Effector memory CD8-positive, alpha-beta T cell (primary cell): Measurements from ENCODE around the gene HCFC2.

Source experiments
- ATAC-seq: fragments of 150-1000 bp; cut with Tn5 transposase; replicated peaks from 2 replicates; pipeline ENCODE4 v1.10.0; 2021; ENCODE audit warnings: mild to moderate bottlenecking, moderate library complexity
- DNase-seq, 3 experiments: peaks; one replicate each; pipeline ENCODE4 v3.0.0; 2021
- H3K27ac Mint-ChIP-seq, 2 donors: one replicate each; pipeline ENCODE4 v1.8.0; 2022; ENCODE audit warnings: mild to moderate bottlenecking in 2 of 2, mixed read lengths in 2 of 2, moderate library complexity in 2 of 2
- H3K27me3 Mint-ChIP-seq, 2 donors: one replicate each; pipeline ENCODE4 v1.8.0; 2022; ENCODE audit warnings: mixed read lengths in 2 of 2
- H3K36me3 Mint-ChIP-seq: one replicate; pipeline ENCODE4 v1.8.0; 2022; ENCODE audit warnings: mild to moderate bottlenecking, moderate library complexity, mixed read lengths; ENCODE audit not compliant: insufficient read depth
- H3K4me1 Mint-ChIP-seq, 2 donors: one replicate each; pipeline ENCODE4 v1.8.0; 2022; ENCODE audit warnings: low read depth in 2 of 2, mixed read lengths in 2 of 2
- H3K4me3 Mint-ChIP-seq, 2 donors: one replicate each; pipeline ENCODE4 v1.8.0; 2022; ENCODE audit warnings: mild to moderate bottlenecking in 2 of 2, mixed read lengths in 2 of 2, moderate library complexity in 2 of 2
- H3K9me3 Mint-ChIP-seq, 2 donors: one replicate each; pipeline ENCODE4 v1.8.0; 2022; ENCODE audit warnings: mixed read lengths in 2 of 2

The HCFC2 gene

DNA sequence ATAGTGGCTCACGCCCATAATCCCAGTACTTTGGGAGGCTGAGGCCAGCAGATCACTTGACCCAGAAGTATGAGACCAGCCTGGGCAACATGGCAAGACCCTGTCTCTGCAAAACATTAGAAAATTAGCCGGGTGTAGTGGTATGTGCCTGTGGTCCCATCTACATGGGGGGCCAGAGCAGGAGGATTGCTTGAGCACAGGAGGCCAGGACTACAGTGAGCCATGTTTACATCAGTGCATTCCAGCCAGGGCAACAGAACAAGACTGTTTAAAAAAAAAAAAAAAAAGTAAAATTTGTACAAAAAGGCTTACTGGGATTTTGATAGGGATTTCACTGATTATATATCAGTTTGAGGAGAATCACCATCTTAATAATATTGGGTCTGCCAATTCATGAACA is 7.8 kb downstream of the HCFC2 start:
- H3K27ac Mint-ChIP-seq = no peak overlapping the region
- ATAC-seq = no peak
- no peak for DNase-seq
- H3K27me3 Mint-ChIP-seq = no peaks in the 10 kb centered on the region
- H3K4me3 Mint-ChIP-seq = no peak overlapping the region
- no peaks in the 10 kb centered on the region for H3K9me3 Mint-ChIP-seq
- H3K4me1 Mint-ChIP-seq = peaks cover 15 to 18% of the 10 kb centered on the region in 2 donors
- H3K36me3 Mint-ChIP-seq = peaks cover 58% of the 10 kb centered on the region

DNA sequence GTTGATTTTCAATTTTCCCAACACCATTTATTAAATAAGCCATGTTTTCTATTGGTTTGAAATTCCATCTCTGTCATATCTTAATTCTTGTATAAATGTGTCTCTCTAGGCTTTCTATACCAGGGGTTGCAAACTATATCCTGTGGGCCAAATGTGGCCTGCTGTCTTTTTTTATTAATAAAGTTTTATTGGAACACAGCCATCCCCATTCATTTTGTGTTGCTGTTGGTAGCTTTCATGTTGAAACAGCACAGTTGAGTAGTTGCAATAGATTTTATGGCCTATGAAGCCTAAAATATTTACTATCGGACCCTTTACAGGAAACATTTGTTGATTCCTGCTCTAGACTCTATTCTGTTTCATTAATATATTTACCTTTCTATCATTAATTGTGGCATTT is 9.4 kb downstream of the HCFC2 start:
- H3K4me3 Mint-ChIP-seq = no peak overlapping the region
- H3K27me3 Mint-ChIP-seq = no peaks in the 10 kb centered on the region
- DNase-seq = no peak
- H3K9me3 Mint-ChIP-seq = no peaks in the 10 kb centered on the region
- H3K36me3 Mint-ChIP-seq = peaks cover 63% of the 10 kb centered on the region
- no peak overlapping the region for H3K27ac Mint-ChIP-seq
- ATAC-seq = no peak
- H3K4me1 Mint-ChIP-seq = peaks cover 14 to 17% of the 10 kb centered on the region in 2 donors

DNA sequence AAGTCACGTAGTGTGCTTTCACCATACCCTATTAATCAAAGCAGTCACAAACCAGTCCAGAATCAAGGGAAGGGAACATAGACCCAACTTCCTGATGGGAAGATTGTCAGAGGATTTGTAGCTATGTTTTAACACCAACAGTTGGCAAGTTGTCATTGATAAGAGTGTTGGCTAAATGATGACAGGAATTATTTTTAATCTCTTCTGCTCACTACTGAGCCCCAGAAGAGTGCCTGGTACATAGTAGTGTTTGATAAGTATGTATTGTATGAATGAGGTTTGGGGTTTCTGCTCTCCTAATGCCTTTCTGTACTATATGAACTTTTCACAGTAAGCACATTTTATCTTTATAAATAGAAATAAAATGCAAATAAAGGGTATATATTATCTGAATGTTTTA is 14.7 kb downstream of the HCFC2 start:
- H3K36me3 Mint-ChIP-seq = peaks cover 44% of the 10 kb centered on the region
- ATAC-seq = no peak

DNA sequence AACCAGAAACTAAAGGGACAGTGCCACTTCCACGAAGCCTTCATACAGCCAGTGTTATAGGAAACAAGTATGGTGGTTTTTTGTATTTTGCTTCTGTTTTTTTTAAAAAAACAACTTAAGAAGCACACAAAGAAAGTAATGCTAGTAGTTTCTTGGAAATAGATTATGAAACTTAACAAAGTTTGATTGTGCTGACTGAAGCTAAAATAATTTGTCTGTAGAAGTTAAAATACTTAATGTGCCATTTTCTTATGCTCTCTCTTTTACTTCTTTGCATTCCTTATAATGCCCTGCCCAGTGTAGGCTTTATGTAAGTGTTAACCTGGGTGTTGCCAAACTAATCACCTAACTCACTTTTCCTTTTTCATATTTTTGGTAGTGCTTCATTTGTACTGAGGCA is 16.4 kb downstream of the HCFC2 start:
- H3K4me1 Mint-ChIP-seq = peaks cover 15 to 18% of the 10 kb centered on the region in 2 donors
- H3K36me3 Mint-ChIP-seq = peaks cover 38% of the 10 kb centered on the region
- H3K27ac Mint-ChIP-seq = no peak overlapping the region
- no peak for DNase-seq
- ATAC-seq = no peak
- no peak overlapping the region for H3K4me3 Mint-ChIP-seq
- H3K9me3 Mint-ChIP-seq = no peaks in the 10 kb centered on the region
- H3K27me3 Mint-ChIP-seq = no peaks in the 10 kb centered on the region

More for the DNA sequence above, 14.7 kb downstream of the HCFC2 start:
- Mint-ChIP-seq H3K27ac (no peak overlapping the region), H3K4me3 (no peak overlapping the region), H3K4me1 (peaks cover 14 to 18% of the 10 kb centered on the region in 2 donors), H3K9me3 (no peaks in the 10 kb centered on the region), H3K27me3 (no peaks in the 10 kb centered on the region)
- no peak for DNase-seq

DNA sequence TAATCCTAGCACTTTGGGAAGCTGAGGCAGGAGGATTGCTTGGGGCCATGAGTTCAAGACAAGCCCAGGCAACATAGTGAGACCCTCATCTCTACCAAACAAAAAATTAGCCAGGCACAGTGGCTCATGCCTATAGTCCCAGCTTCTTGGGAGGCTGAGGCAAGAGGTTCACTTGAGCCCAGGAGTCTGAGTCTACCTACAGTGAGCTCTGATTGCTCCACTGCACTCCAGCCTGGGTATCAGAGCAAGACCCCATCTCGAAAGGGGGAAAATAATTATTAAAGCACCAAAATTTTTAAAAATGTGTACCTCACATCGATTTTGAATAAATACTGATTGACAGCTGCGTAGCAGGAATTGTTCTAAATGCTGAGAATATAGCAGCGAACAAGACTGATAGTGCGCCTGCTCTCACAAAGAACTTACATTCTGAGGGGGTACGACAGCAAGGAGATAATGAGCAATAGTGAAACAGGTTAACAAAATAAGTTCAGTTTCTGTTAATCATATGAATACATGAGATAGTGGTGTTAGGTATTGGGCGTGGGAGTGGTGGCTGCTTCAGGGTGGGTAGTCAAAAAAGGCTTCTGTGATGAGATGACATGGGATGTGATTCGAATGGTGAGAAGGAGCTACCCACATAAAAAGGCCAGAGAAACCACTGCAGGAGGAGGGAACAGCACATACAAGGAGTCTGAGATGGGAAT is 19.6 kb downstream of the HCFC2 start:
- Mint-ChIP-seq H3K4me1 (peaks cover 8% of the 10 kb centered on the region in 2 donors), H3K36me3 (peaks cover 46% of the 10 kb centered on the region), H3K27ac (peak overlapping the region; percentile 0 to 29), H3K9me3 (no peaks in the 10 kb centered on the region), H3K4me3 (no peak overlapping the region), H3K27me3 (no peaks in the 10 kb centered on the region)
- ATAC-seq = no peak
- no peak for DNase-seq

DNA sequence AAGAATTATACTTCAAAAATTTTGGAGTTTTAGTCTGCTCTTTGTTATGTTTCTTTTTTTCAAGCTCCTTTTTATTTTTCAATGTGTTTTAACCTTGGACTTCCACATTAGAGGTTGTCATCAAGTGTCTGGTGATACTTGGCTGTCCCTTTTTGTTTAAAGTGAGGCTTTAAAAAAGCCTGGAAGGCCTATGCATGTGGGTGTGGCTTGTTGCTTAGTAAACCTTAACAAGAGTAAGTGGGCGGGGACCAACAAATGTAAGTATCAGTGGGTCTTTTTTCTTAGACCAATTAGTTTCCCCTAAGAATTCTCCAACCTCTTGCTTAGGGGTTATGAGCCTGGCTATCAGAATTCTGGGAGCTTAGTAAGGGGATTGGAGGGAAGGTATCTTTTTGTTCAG is 26.4 kb downstream of the HCFC2 start:
- DNase-seq = no peak
- ATAC-seq = no peak
- no peak overlapping the region for H3K4me3 Mint-ChIP-seq
- H3K36me3 Mint-ChIP-seq = peaks cover 53% of the 10 kb centered on the region
- H3K9me3 Mint-ChIP-seq = no peaks in the 10 kb centered on the region
- H3K27me3 Mint-ChIP-seq = no peaks in the 10 kb centered on the region
- peak overlapping the region in 1 of 2 donors; percentile 79 for H3K27ac Mint-ChIP-seq
- peaks cover 0 to 5% of the 10 kb centered on the region in 2 donors for H3K4me1 Mint-ChIP-seq

DNA sequence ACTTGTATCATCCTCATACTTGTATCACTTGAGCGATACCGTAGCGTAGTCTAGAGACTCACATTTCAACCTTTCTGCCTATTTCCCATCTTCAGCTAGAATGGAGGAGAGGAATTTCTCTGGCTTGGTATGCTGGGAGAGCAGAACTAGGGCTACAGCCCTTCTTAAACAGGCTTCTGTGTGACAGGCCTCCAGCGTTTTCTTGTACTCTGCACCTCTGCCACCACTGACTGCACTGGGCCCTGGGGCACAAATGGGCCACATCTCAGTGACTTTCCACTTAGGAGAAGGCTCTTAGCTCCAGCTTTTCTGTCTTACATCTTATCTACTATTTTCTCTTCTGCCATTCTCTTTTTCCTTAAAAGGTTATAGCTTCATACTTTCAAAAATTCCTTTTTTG is 26.8 kb downstream of the HCFC2 start:
- H3K27ac Mint-ChIP-seq = no peak overlapping the region
- H3K4me3 Mint-ChIP-seq = no peak overlapping the region
- ATAC-seq (no peak), DNase-seq (no peak)
- H3K36me3 Mint-ChIP-seq = peaks cover 49% of the 10 kb centered on the region
- peaks cover 0 to 5% of the 10 kb centered on the region in 2 donors for H3K4me1 Mint-ChIP-seq
- no peaks in the 10 kb centered on the region for H3K27me3 Mint-ChIP-seq
- H3K9me3 Mint-ChIP-seq = no peaks in the 10 kb centered on the region

DNA sequence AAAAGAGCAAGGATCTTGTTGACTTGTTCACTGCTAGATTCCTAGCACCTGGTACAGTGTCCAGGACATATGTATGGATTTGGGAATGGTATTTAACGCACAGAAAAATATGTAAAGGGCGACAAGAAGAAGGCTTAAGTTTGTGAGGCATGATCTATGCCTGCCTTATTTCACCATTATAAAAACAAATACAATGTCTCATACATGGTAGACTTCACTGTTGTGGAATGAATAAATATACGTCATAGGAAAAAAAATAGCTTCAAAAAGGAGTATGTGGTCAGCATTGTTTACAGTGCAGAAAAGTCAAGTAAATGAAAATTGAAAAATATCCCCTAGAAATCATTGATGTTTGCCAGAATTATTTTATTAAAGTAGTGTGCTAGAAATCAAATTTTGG is 30.0 kb downstream of the HCFC2 start:
- ATAC-seq = no peak
- Mint-ChIP-seq H3K36me3 (peaks cover 56% of the 10 kb centered on the region), H3K27ac (no peak overlapping the region)

DNA sequence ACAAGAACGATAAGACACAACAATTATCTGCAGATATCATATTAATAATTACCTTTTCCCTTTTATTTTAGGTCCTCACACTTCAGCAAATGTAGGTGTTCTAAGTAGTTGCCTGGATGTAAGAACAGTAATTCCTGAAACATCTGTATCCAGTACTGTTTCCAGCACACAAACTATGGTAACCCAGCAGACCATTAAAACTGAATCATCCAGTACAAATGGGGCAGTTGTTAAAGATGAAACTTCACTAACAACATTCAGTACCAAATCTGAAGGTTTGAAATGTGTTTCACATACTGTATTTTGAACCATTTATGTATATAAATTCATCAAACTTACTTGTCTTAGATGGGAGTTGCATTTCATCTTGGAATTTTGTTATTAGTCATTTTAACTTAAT is 31.0 kb downstream of the HCFC2 start:
- Mint-ChIP-seq H3K4me1 (peaks cover 0 to 5% of the 10 kb centered on the region in 2 donors), H3K36me3 (peaks cover 52% of the 10 kb centered on the region), H3K4me3 (no peak overlapping the region), H3K27ac (no peak overlapping the region), H3K27me3 (no peaks in the 10 kb centered on the region), H3K9me3 (no peaks in the 10 kb centered on the region)
- DNase-seq (no peak), ATAC-seq (no peak)

More for the DNA sequence above, 30.0 kb downstream of the HCFC2 start:
- peaks cover 0 to 5% of the 10 kb centered on the region in 2 donors for H3K4me1 Mint-ChIP-seq
- H3K27me3 Mint-ChIP-seq = no peaks in the 10 kb centered on the region
- no peaks in the 10 kb centered on the region for H3K9me3 Mint-ChIP-seq
- no peak for DNase-seq
- no peak overlapping the region for H3K4me3 Mint-ChIP-seq

DNA sequence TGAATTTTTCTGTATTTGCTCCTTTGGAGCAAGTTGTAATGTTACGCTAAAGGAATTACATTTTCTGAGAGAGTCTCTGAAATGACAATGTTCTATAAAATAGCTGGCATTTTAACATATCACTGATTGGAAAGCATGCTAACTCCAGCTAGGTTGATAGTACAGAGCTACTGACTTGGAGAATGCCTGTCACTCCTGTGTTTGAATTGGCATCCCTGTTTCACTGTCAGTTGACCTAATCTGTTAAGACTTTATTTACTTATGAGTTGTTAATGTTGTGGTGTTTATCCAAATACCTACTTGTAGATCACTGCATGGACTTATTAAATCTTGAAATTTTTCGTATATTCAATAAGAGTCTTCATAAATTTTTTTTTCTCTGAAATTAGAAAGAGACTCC is 33.6 kb downstream of the HCFC2 start:
- Mint-ChIP-seq H3K4me3 (no peak overlapping the region), H3K27ac (peak overlapping the region in 1 of 2 donors; percentile 83), H3K4me1 (peaks cover 0 to 5% of the 10 kb centered on the region in 2 donors), H3K36me3 (peaks cover 67% of the 10 kb centered on the region), H3K9me3 (no peaks in the 10 kb centered on the region), H3K27me3 (no peaks in the 10 kb centered on the region)
- DNase-seq (no peak), ATAC-seq (no peak)

DNA sequence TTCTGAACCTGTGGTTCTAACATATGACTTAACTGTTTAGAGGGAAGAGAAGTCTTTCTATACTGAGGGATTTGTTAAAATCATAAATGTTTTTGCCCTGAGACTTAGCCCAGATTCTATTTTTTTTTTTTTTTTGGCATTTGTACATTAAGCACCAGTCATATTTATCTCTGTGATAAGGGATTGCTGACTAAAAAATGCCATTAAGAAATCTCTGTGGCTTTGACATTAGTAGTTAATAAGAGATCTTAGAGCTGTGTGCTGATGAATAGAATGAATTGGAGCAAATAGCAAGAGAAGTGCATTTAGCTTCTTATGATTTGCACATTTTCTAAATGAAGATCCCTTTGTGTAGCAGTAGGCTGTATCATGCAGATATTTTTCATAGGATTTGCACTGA is 41.1 kb downstream of the HCFC2 start:
- Mint-ChIP-seq H3K27ac (no peak overlapping the region), H3K4me1 (peaks cover 2 to 16% of the 10 kb centered on the region in 2 donors), H3K36me3 (peaks cover 20% of the 10 kb centered on the region), H3K27me3 (no peaks in the 10 kb centered on the region), H3K4me3 (no peak overlapping the region), H3K9me3 (no peaks in the 10 kb centered on the region)
- ATAC-seq (no peak), DNase-seq (no peak)

DNA sequence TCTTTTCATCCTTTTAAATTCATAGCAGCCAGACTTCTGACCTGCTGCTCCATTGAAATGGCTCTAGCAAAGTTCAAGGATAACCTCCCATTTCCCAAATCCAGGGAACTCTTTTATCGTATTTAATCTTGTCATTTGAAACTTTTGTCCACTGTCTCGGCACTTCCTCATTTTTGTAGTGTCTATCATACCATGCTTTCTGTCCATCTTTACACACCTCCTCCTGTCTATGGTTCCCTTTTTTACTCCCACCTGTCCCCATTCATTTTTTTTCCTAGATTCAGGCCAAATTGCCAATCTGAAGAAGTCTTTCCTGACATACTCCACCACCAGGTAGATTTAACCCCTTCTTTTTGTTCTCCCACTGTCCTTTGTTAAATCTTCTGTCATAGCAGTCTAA is 42.6 kb downstream of the HCFC2 start:
- peaks cover 8% of the 10 kb centered on the region for H3K36me3 Mint-ChIP-seq
- H3K27ac Mint-ChIP-seq = no peak overlapping the region
- no peak for DNase-seq
- peaks cover 2 to 21% of the 10 kb centered on the region in 2 donors for H3K4me1 Mint-ChIP-seq
- ATAC-seq = no peak
- no peak overlapping the region for H3K4me3 Mint-ChIP-seq
- no peaks in the 10 kb centered on the region for H3K9me3 Mint-ChIP-seq
- no peaks in the 10 kb centered on the region for H3K27me3 Mint-ChIP-seq

DNA sequence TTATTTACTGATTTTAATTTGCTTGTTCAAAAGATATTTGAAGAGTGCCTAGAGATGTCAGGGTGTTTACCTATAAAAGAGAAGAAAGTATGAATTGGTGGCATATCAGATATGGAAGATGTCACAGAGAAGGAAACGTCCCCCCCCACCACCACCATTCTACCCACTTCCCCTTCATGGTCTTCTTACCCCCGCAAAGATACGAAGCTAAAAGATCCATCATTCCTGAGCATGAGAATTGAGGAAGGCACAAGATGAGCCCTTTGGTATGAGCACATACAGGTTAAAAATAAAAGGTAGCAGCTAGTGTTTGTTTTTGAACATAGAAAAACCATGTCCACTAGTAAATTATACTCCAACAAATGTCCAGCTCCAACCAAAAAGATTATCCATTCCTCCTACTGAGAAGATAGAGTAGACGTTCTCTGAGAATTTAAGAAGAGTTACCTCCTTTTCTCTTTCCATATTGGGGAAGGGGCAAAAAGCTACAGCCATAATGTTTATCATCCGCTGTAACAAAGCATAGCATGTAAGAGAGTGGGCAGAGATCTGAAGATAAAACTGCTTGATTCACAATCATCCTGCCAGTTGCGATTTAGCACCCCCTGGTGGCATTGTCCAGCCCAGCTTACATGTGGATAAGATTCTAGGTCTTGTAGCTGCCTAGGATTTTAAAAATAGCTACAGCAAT is 44.6 kb downstream of the HCFC2 start:
- Mint-ChIP-seq H3K4me3 (no peak overlapping the region), H3K9me3 (no peaks in the 10 kb centered on the region), H3K27me3 (no peaks in the 10 kb centered on the region), H3K27ac (peak overlapping the region; percentile 15 to 45), H3K4me1 (peaks cover 2 to 21% of the 10 kb centered on the region in 2 donors), H3K36me3 (no peaks in the 10 kb centered on the region)
- peak; percentile 76 to 87 (median 86) for DNase-seq
- ATAC-seq = peak; percentile 98
